Measurements from ENCODE around the gene TATDN2.

TATDN2 gene

DNA sequence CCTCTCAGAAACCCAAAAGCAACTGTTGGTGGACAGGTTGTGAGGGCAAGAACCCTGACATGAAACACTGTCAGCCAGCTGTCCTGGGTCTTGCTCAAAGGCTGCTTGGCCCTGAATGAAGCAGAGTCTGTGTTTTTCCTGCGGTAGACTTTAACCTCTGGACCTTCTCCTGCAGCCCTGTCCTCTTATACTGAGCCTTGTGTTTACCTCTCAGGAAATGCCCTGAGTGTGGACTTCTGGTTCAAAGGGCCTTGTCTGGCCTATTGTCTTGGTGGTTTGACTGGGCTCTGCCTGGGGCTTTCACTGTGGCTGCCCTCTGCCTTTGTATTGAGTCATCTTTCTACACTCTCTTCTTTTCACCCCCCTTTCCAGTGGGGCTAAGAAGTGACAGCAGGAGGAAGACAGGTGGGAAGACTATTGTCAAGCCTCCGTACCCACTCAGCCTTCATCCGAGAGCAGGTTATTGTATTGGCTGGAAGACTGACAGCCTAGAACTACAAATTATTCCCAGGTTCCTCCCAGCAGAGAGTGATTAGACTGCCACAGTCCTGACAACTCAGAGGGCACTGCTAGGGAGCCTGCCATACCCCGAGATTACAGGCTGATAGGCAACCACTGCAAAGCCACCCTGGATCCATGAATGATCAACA, 69.2 kb downstream of the TATDN2 start:
- DNase-seq (ENCODE audit: low read depth) = no peak

DNA sequence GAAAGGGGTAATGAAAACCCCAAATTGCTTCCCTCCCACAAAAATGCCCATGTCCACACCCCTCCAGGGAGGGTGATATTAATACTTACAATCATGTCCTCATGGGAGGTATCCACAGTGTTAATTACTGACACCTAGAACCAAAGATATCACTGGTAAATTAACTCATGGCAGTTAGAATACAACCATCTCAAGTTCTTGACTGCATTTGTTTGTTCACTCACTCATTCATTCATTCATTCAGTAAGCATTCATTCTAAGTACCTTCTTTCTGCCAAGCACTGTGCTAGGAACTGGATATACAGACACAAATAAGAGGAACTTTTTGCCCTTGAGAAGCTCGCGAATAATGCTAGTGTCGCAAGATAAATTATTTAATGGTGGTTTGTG, 69.7 kb downstream of the TATDN2 start:
- no peak for DNase-seq (ENCODE audit: low read depth)

DNA sequence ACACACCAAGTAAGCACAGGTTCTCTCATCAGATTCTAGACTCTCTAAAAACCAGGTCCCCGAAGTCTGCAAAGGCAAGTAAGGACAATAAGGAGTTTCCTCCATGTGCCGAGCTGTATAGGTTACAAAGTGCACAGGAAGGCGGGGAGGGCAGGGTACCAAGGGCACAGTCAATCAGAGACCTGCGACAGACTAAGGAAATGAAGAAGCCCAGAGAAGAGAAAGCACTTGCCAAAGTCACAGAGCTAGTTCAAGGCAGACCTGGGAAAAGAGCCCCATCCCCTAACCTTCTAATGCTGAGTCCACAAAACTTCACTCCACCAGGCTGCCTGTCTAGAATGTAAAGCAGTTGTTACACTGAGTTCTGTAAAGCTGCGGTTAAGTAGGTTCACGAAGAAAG, 71.0 kb downstream of the TATDN2 start:
- no peak for DNase-seq (ENCODE audit: low read depth)

DNA sequence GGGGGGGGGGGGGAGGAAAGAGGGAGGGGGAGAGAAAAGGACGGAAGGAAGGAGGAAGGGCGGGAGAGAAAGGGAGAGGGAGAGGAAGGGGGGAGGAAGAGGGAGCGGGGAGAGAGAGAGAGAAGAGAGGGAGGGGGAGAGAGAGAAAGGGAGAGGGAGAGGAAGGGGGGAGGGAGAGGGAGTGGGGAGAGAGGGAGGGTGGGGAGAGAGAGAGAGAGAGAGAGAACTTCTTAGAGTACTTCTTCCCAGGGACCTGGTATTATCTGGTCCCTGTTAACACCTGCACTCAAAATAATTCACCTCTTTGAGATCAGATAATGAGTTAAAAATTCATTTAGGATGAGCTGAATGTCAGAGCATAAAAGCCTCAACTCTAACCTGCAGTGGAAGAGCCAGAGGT, 71.5 kb downstream of the TATDN2 start:
- DNase-seq (ENCODE audit: low read depth) = no peak

DNA sequence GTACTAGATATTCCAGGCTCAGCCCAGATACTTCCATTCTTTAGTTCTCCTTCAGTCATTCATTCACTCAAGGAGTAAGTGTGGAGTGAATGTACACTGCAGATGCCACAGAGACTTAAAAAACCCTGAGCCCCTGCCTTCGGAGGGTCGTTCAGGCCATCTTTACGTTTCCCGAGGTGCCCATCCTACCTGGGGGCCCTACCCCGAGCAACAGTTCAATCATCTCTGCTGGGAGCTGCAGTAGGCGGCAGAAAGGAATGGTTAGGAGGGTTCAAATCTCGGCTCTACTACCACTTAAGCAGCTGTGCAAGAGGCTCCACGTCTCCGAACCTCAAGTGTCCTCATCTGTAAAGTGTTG, 72.0 kb downstream of the TATDN2 start:
- no peak for DNase-seq (ENCODE audit: low read depth)

DNA sequence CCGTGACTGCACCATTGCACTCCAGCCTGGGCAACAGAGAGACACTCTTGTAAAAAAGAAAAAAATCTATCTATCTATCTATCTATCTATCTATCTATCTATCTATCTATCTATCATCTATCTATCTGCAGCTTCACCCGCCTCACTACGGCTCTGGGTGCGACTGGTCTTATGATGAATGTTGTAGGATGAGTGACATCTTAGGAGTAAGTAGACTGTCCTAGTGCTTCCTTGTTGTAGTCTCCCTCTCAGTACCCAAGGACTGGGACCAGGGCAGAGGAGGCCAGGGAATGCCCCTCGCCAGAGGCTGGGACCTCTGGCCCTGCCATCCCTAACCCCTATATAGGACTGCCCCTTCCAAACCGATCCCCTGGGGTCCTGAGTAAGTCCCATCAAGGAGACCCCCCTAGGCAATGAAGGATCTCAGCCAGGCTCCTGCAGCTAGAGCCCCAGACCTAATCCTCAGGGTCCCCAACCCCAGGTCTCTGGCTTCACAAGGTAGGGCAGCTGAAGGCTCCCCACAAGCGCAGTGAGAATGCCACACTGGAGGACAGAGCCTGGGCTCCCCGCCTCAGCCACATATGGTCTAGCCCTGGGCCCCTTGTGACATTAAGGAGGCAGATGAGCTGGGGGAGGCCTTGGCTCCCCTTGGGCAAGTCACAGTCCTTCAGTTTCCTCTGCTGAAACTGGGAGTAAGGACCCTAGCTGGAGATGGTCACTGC, 73.5 kb downstream of the TATDN2 start:
- no peak for DNase-seq (ENCODE audit: low read depth)

DNA sequence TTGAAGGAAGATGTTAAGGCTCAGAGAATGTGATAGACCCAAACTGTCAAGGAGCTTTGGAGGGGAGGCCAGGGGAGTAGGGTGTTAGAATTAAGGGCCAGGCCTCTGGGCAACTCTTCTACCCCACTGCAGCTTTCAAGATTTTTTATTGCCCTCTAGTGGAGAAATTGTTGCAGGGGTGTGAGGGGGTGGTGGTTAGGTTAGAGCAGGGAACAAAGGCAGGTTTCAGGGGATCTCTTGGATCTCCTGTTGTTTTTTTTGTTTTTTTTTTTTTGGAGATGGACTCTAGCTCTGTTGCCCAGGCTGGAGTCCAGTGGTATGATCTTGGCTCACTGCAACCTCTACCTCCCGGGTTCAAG, 74.1 kb downstream of the TATDN2 start:
- no peak for DNase-seq (ENCODE audit: low read depth)

DNA sequence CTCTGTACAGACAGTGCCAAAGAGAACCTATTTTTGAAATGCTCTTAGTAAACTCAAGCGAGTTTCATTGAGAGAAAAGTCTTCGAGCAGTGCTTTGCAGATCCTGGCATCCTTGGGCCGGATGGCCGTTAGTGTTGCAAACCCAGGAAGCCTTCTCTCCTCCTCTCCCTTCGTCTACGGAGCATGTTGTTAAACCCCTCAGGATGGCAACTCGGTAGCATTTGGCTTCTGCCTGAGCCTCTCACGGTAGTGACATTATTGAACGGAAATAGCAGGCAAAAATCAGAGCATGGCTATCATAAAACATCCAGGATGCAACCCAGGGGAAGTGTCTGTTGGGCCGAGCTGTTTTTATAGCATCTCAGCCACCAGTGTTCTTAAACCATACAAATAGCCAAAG, 79.3 kb downstream of the TATDN2 start:
- no peak for DNase-seq (ENCODE audit: low read depth)

DNA sequence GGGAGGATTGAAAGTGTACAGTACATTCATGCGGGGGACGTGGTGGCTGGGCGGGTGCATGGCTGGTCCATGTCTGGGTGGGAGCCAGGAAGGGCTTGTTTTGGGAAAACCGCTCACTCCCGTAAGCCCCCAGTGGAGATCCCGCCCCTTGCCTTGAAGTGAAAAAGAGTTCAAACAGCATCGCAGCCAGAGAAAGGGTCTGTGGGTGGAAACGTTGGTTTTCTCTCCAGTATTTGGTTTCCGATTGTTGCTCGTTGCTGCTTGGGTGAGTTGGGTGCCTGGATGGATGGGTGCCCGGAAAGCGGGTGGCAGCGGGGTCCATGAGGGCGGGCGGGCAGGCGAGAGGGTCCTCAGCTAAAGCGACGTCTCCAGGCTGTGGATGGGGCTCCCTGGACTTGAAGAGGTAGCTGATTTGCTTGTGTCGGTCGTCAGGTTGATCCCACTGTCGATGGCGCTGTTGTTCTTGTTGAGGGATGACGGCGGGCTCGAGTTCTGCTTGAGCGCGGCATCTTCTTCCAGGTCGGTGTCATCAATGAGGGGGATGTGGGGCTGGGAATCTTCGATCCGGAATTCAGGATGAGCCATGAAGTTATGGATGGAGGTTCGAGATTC, 80.3 kb downstream of the TATDN2 start:
- no peak for DNase-seq (ENCODE audit: low read depth)

DNA sequence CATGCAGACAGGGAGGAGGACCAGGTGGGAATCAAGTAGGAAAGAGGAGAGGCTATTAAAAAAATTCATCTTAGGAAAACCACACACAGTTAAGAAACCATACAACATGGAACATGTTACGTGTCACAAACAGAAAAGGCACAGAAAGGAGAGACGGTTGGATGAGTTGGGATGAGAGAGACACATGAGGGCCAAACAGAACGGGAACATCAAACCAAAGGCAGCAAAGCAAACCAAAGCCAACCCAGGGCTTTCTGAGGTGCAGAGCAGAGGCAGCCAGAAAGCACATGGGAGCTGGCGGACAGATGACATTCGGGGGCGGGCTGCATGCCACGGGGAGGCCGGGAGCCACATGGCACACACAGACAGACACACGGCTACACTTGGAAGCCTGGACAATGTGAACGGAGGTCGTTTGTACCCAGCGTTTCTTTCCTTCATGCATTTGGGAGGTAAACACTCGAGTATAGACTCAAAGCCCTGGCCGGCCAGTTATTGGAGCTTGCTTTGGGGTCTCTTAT, 81.3 kb downstream of the TATDN2 start:
- DNase-seq (ENCODE audit: low read depth) = no peak

DNA sequence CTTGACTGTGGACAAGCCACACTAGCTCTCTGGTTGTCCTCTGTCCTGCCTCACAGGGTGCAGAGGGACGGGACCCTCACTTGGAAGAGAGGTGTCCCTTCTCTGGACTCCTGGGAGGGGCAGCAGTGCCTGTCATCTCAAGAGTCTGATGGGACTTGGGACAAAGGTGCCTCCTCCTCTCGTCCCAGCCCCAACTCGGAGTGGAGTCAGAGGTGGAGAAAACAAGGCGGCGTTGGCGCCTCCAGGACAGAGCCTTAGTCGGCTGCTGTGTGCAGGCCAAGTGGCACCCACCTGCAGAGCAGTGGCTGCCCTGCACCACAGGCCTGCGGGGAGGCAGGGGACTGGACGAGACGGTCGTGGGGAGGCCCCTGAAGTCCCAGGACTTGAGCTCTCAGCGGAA, 82.1 kb downstream of the TATDN2 start:
- DNase-seq (ENCODE audit: low read depth) = no peak

Measured in CMK (cell line).